HL-60 (cell line): Measurements from ENCODE around the gene CASP4.

Source experiments
- CTCF ChIP-seq: IDR thresholded peaks from one replicate; pipeline ENCODE4 v1.5.1; 2011; ENCODE audit warnings: low read length, control low read depth, inconsistent platforms; ENCODE audit not compliant: insufficient read depth
- GABPA ChIP-seq: IDR thresholded peaks from 2 replicates; pipeline ENCODE4 v1.6.1; 2012; ENCODE audit warnings: low read depth
- POLR2AphosphoS5 ChIP-seq: IDR thresholded peaks from 2 replicates; pipeline ENCODE4 v1.6.1; 2012; ENCODE audit warnings: low read depth
- REST ChIP-seq: IDR thresholded peaks from 2 replicates; pipeline ENCODE4 v1.6.1; 2012; ENCODE audit warnings: low read depth; ENCODE audit not compliant: insufficient replicate concordance
- SPI1 ChIP-seq: IDR thresholded peaks from 2 replicates; pipeline ENCODE4 v1.6.1; 2012; ENCODE audit warnings: low read depth, mild to moderate bottlenecking, borderline replicate concordance

GRCh38 chr11:104907521-104908185 is 60.7 kb downstream of the CASP4 start:
- no peak for TF ChIP-seq CTCF
- TF ChIP-seq SPI1: no peak
- no peak for TF ChIP-seq REST
- TF ChIP-seq POLR2AphosphoS5: no peak
- no peak for TF ChIP-seq GABPA
